ENCODE measurements around the gene GSE1.

GRCh38 chr16:85590506-85590832, 22.7 kb upstream of the GSE1 start:
- TF ChIP-seq CREB1 (CRISPR knock-in tag; IDR thresholded peaks at IDR 0.05; ENCODE audit: low read depth) (no peak), JUNB (IDR thresholded peaks at IDR 0.05; ENCODE audit: unreplicated experiment) (no peak), CTCF (conservative IDR thresholded peaks at IDR 0.05; ENCODE audit: low read depth in 2 of 2) (no peak), EZH2phosphoT487 (IDR thresholded peaks at IDR 0.05; ENCODE audit: unreplicated experiment) (no peak), POLR2AphosphoS5 (IDR thresholded peaks at IDR 0.05; ENCODE audit: low read depth) (no peak)
